OCI-LY1 (cell line): ENCODE data around the gene MAFG.

Experiments
- H2AFZ ChIP-seq: fragments of 200-600 bp; sonication (generic), shearing (Covaris generic); 2 replicates; pipeline ENCODE4 v1.6.0; 2014; ENCODE audit warnings: antibody characterized with exemption, mild to moderate bottlenecking, low read length
- H3F3A ChIP-seq: fragments of 200-600 bp; sonication (generic), shearing (Covaris generic); 2 replicates; pipeline ENCODE4 v1.6.0; 2014; ENCODE audit warnings: mild to moderate bottlenecking, antibody characterized with exemption, low read length, moderate library complexity; ENCODE audit not compliant: insufficient read depth
- H3K27ac ChIP-seq: fragments of 200-600 bp; sonication (generic); 2 replicates; pipeline ENCODE4 v1.5.1; 2014; ENCODE audit warnings: low read length, mixed run types, mild to moderate bottlenecking, low read depth; ENCODE audit not compliant: poor library complexity, severe bottlenecking
- H3K27me3 ChIP-seq: fragments of 200-600 bp; sonication (generic); 2 replicates; pipeline ENCODE4 v1.6.0; 2014; ENCODE audit warnings: antibody characterized with exemption, mild to moderate bottlenecking, low read length, moderate library complexity; ENCODE audit not compliant: insufficient read depth
- H3K36me3 ChIP-seq: fragments of 200-600 bp; sonication (generic); 2 replicates; pipeline ENCODE4 v1.6.1; 2014; ENCODE audit warnings: mild to moderate bottlenecking, antibody characterized with exemption, low read length, moderate library complexity, mixed read lengths; ENCODE audit not compliant: insufficient read depth
- H3K4me1 ChIP-seq: fragments of 200-600 bp; sonication (generic); 2 replicates; pipeline ENCODE4 v1.5.1; 2014; ENCODE audit warnings: mild to moderate bottlenecking, low read length, moderate library complexity; ENCODE audit not compliant: insufficient read depth, severe bottlenecking
- H3K4me2 ChIP-seq: fragments of 200-600 bp; sonication (generic), shearing (Covaris generic); 2 replicates; pipeline ENCODE4 v1.6.1; 2014; ENCODE audit warnings: low read length
- H3K4me3 ChIP-seq: fragments of 200-600 bp; sonication (generic); 2 replicates; pipeline ENCODE4 v1.5.1; 2014; ENCODE audit warnings: low read length, low read depth, mild to moderate bottlenecking, mixed read lengths; ENCODE audit not compliant: poor library complexity, severe bottlenecking
- H3K79me2 ChIP-seq: fragments of 200-600 bp; shearing (Covaris generic); 2 replicates; pipeline ENCODE4 v1.6.1; 2016; ENCODE audit warnings: mixed run types, low read length, mixed read lengths; ENCODE audit not compliant: insufficient read depth
- H3K9ac ChIP-seq: fragments of 200-600 bp; sonication (generic), shearing (Covaris generic); 2 replicates; pipeline ENCODE4 v1.6.1; 2014; ENCODE audit warnings: mild to moderate bottlenecking, low read length, mixed read lengths
- H3K9me2 ChIP-seq: fragments of 200-600 bp; sonication (generic), shearing (Covaris generic); 2 replicates; pipeline ENCODE4 v1.6.1; 2014; ENCODE audit warnings: low read depth, mild to moderate bottlenecking, low read length, mixed read lengths
- H3K9me3 ChIP-seq: fragments of 200-600 bp; shearing (Covaris generic); 2 replicates; pipeline ENCODE4 v1.6.1; 2014; ENCODE audit warnings: low read length, mixed read lengths
- H4K20me1 ChIP-seq: fragments of 200-600 bp; sonication (generic), shearing (Covaris generic); 2 replicates; pipeline ENCODE4 v1.6.0; 2016; ENCODE audit warnings: mild to moderate bottlenecking, low read length; ENCODE audit not compliant: insufficient read depth
- EZH2 ChIP-seq: fragments of 200-600 bp; sonication (generic), shearing (Covaris generic); IDR thresholded peaks from 2 replicates; pipeline ENCODE4 v1.8.0; 2017; ENCODE audit warnings: borderline replicate concordance, mixed run types, mild to moderate bottlenecking, antibody characterized with exemption, low read length, moderate library complexity, mixed read lengths
- TF ChIP-seq, protein P1 (sequence below): fragments of 200-600 bp; sonication (generic), shearing (Covaris generic); IDR thresholded peaks from 2 replicates; pipeline ENCODE4 v1.5.1; 2017; ENCODE audit warnings: mild to moderate bottlenecking, antibody characterized with exemption, low read length, moderate library complexity, mixed read lengths

MAFG gene

DNA sequence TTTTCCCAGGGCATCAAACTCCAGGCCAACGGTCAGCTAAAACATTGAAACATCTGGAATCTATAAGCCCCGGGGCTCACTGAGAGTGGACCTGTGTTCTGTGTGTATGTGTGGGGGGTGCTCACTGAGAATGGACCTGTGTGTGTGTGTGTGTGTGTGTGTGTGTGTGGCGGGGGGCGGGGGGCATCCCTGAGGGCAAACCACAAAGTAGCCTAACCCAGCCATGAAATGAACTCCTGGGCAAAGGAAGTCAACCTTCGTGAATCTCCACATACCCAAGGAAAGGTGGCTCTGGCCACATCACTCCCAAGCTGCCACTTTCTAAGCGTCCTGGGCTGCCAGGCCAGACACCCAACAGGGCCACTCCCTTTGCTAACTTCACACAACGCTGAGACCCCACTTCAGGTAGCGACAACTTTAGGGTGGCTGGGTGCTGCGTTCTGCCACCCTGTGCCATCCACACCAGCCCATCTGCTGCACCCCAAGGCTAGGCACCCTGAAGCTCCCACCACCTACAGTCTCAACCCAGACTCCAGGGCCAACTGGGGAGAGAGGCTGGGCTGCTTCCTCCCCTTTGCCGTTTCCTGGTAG, 1.6 kb downstream of the MAFG start:
- Histone ChIP-seq H3K79me2 (peaks cover 24% of the 10 kb centered on the region), H3K36me3 (peaks cover 14% of the 10 kb centered on the region; the same call in 1 of the 2 replicates), H2AFZ (no peak overlapping the region), H3K9me3 (no peaks in the 10 kb centered on the region), H4K20me1 (no peaks in the 10 kb centered on the region), H3K4me3 (peak overlapping the region; percentile 86), H3K27me3 (no peaks in the 10 kb centered on the region), H3K4me2 (peak overlapping the region; percentile 79), H3K4me1 (peaks cover 36% of the 10 kb centered on the region), H3F3A (no peaks in the 10 kb centered on the region), H3K27ac (peak overlapping the region; percentile 74), H3K9ac (peak overlapping the region; percentile 90), H3K9me2 (no peaks in the 10 kb centered on the region)
- no peak for TF ChIP-seq EZH2
- TF ChIP-seq, protein P1, sequence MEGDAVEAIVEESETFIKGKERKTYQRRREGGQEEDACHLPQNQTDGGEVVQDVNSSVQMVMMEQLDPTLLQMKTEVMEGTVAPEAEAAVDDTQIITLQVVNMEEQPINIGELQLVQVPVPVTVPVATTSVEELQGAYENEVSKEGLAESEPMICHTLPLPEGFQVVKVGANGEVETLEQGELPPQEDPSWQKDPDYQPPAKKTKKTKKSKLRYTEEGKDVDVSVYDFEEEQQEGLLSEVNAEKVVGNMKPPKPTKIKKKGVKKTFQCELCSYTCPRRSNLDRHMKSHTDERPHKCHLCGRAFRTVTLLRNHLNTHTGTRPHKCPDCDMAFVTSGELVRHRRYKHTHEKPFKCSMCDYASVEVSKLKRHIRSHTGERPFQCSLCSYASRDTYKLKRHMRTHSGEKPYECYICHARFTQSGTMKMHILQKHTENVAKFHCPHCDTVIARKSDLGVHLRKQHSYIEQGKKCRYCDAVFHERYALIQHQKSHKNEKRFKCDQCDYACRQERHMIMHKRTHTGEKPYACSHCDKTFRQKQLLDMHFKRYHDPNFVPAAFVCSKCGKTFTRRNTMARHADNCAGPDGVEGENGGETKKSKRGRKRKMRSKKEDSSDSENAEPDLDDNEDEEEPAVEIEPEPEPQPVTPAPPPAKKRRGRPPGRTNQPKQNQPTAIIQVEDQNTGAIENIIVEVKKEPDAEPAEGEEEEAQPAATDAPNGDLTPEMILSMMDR = no peak

DNA sequence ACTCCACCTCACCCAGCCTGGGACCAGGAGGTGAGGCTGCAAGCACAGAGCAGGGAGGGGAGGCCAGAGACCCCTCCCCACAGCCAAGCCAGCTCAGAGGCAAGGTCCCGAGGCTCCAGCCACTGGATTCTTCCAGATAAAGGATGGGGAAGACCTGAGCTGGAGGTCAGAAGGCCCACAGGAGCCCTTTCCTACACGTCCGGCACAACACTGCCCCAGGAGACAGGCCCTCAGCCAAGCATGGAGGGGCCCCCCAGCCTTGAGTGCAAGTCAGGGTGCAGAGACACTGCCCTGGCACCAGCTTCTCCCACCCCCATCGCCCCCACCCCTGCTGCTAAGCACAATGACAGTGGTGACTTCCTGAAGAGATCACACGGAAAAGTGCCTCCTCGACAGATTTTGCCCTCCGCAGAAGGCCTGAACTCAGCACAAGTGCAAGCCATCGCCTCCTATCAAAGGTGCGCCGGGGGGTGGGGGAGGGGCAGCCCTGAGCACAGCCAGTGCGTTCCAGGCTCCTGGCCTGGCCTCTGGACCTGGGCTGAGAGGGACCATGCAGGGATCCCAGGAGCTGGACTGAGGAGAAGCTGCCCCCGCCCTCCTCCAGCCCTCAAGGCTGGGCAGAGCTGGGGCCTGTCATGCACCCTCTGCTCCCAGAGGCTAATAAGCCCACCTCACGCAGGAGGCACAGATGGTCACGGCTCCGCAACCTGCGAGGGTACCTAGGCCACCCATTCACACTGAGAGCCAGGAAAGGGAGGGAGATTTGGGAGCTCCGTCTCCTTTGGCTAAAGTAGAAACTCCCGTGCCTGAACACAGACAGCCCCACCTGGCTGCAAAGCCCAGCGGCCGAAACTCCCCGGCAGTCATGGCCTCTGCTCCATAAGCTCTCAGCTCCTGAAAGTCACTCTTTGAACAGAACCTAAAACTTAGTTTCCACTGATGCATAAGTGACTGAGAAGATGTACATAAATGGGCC, 2.7 kb downstream of the MAFG start:
- TF ChIP-seq, protein P1 = no peak
- no peak for TF ChIP-seq EZH2
- no peaks in the 10 kb centered on the region for H3K9me2 ChIP-seq
- H3K79me2 ChIP-seq = peaks cover 24% of the 10 kb centered on the region
- peak overlapping the region; percentile 37; the same call in 1 of the 2 replicates for H3K9ac ChIP-seq
- H3K27me3 ChIP-seq = no peaks in the 10 kb centered on the region
- peaks cover 36% of the 10 kb centered on the region for H3K4me1 ChIP-seq
- peaks cover 21% of the 10 kb centered on the region; the same call in 1 of the 2 replicates for H3K36me3 ChIP-seq
- H3K4me3 ChIP-seq = peak overlapping the region; percentile 39
- H2AFZ ChIP-seq = no peak overlapping the region
- no peaks in the 10 kb centered on the region for H4K20me1 ChIP-seq
- H3F3A ChIP-seq = no peaks in the 10 kb centered on the region
- no peak overlapping the region for H3K27ac ChIP-seq
- no peaks in the 10 kb centered on the region for H3K9me3 ChIP-seq
- H3K4me2 ChIP-seq = peak overlapping the region; percentile 65

DNA sequence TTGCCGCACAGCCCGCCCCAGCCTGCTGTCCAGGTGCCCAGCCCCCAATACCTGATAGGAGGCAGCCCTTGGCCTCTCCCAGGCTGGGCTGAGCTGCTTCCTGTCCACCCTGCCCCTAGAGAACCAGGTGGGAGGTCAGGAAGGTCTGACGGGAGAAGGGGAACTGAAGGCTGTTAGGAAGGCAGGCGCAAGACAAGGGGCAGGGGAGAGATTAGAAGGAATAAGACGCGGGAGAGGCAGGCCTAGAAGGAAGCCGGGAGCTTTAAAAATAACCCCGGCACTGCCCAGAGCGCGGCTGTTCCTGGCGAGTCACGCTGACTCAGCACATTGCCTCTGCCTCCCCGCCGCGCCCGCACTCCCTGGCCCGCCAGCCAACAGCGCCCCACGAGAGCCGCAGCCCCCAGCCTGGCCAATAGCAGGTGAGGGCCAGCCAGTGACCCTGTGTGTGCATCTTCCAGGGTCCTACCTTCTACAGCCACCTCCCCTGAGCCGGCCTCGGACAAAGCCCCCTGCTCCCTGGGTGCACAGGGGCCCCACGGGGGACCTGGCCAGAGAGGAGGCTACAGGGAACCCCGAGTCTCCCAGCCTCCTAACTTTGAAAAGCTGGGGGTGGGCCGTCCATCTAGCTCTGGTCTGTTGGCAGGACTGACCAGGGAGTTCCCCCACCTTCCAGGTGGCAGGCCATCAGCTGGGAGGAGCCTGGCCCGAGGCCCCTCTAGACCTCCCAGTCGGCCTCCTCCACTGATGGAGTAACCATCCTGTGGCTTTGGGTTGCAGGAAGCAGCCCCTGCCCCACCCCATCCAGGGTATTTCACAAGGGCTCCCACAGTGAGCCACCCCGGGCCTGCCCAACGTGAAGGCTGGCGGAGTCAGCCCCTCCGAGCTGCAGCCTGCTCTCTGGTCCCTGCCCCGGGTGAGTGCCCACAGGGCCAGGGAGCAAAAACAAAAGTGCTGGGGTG, 4.0 kb downstream of the MAFG start:
- Histone ChIP-seq H3K9me3 (no peaks in the 10 kb centered on the region), H3K9me2 (no peaks in the 10 kb centered on the region), H3K4me1 (peaks cover 40% of the 10 kb centered on the region), H3K4me2 (peak overlapping the region; percentile 65; the same call in 1 of the 2 replicates), H2AFZ (no peak overlapping the region), H3K79me2 (peaks cover 24% of the 10 kb centered on the region), H3K27me3 (no peaks in the 10 kb centered on the region), H3K4me3 (no peak overlapping the region), H3K9ac (no peak overlapping the region; the same call in 1 of the 2 replicates), H3K27ac (no peak overlapping the region), H4K20me1 (no peaks in the 10 kb centered on the region), H3F3A (no peaks in the 10 kb centered on the region), H3K36me3 (peaks cover 21% of the 10 kb centered on the region; the same call in 1 of the 2 replicates)
- TF ChIP-seq, protein P1 = no peak
- TF ChIP-seq EZH2 = no peak
